KMS-11 (cell line): ENCODE results near the gene COL8A1.

Experiments
- H2AFZ ChIP-seq: fragments of 200-600 bp; sonication (generic); 2 replicates; pipeline ENCODE4 v1.6.1; 2016; ENCODE audit warnings: antibody characterized with exemption, mixed run types, low read depth
- H3K27ac ChIP-seq: fragments of 200-600 bp; sonication (generic); 2 replicates; pipeline ENCODE4 v1.6.1; 2016; ENCODE audit warnings: mild to moderate bottlenecking, mixed run types
- H3K27me3 ChIP-seq: fragments of 200-600 bp; sonication (generic); 2 replicates; pipeline ENCODE4 v1.6.1; 2017; ENCODE audit warnings: mild to moderate bottlenecking, low read depth, mixed run types, moderate library complexity; ENCODE audit not compliant: insufficient read depth
- H3K36me3 ChIP-seq: fragments of 200-600 bp; sonication (generic); 2 replicates; pipeline ENCODE4 v1.6.1; 2017; ENCODE audit warnings: mild to moderate bottlenecking, mixed run types; ENCODE audit not compliant: insufficient read depth
- H3K4me1 ChIP-seq: fragments of 200-600 bp; sonication (generic); 2 replicates; pipeline ENCODE4 v1.6.1; 2016; ENCODE audit warnings: mild to moderate bottlenecking, low read depth, mixed run types; ENCODE audit not compliant: poor library complexity, severe bottlenecking
- H3K4me2 ChIP-seq: fragments of 200-600 bp; sonication (generic); 2 replicates; pipeline ENCODE4 v1.7.0; 2016; ENCODE audit warnings: mild to moderate bottlenecking, mixed run types
- H3K4me3 ChIP-seq: fragments of 200-600 bp; sonication (generic); IDR thresholded peaks from 2 replicates; pipeline ENCODE4 v1.6.1; 2017; ENCODE audit warnings: low read depth, low read length, mixed read lengths; ENCODE audit not compliant: insufficient read depth
- H3K79me2 ChIP-seq: fragments of 200-600 bp; sonication (generic); 2 replicates; pipeline ENCODE4 v1.6.1; 2016; ENCODE audit warnings: low read depth, mixed run types; ENCODE audit not compliant: insufficient read depth
- H3K9ac ChIP-seq: fragments of 200-600 bp; sonication (generic); 2 replicates; pipeline ENCODE4 v1.6.1; 2016; ENCODE audit warnings: mild to moderate bottlenecking, mixed run types
- H4K20me1 ChIP-seq: fragments of 200-600 bp; sonication (generic); 2 replicates; pipeline ENCODE4 v1.6.1; 2016; ENCODE audit warnings: mild to moderate bottlenecking, mixed run types; ENCODE audit not compliant: insufficient read depth
- TF ChIP-seq, protein P1 (sequence below): fragments of 200-600 bp; sonication (generic); conservative IDR thresholded peaks from 2 replicates; pipeline ENCODE4 v1.6.1; 2017; ENCODE audit warnings: low read depth, mild to moderate bottlenecking, antibody characterized with exemption, low read length, moderate library complexity, mixed read lengths

The COL8A1 gene

DNA sequence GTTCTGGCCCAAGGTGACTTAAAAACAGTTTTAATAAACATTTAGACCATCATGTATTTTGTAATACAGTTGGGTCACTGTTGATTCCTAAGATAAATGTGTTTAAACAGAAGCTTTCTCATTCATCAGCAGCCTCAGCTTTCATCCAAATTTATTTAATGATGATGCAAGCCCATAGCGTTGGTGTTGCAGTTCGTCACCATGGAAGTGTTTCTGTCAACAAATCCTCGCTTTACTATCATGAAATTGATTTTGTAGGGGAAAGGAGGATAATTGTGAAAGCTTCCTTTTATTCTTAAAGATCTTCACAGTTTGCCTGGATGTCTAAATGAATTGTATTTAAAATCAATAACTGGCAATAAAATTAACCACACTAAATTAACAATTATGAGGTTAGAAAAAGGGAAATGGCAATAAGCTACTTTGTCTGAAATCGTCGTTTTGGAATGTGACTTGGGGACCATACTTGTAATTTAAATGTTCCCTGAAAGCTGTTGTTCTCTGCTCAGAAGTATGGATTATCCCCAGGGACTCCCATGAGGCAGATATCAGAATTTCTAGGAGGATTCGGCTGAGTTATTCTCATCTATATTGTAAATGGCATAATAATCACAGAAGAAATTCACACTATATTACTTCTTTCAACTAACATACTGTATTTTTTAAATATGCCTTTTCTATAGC is 208.2 kb downstream of the COL8A1 start:
- Histone ChIP-seq H3K4me3 (no peak overlapping the region), H4K20me1 (peaks cover 8% of the 10 kb centered on the region; the same call in 1 of the 2 replicates), H2AFZ (no peak overlapping the region), H3K4me1 (peaks cover 55% of the 10 kb centered on the region), H3K79me2 (peaks cover 5% of the 10 kb centered on the region; the same call in 1 of the 2 replicates), H3K27me3 (no peaks in the 10 kb centered on the region), H3K9ac (no peak overlapping the region), H3K36me3 (no peaks in the 10 kb centered on the region), H3K27ac (no peak overlapping the region), H3K4me2 (no peak overlapping the region)
- TF ChIP-seq, protein P1, sequence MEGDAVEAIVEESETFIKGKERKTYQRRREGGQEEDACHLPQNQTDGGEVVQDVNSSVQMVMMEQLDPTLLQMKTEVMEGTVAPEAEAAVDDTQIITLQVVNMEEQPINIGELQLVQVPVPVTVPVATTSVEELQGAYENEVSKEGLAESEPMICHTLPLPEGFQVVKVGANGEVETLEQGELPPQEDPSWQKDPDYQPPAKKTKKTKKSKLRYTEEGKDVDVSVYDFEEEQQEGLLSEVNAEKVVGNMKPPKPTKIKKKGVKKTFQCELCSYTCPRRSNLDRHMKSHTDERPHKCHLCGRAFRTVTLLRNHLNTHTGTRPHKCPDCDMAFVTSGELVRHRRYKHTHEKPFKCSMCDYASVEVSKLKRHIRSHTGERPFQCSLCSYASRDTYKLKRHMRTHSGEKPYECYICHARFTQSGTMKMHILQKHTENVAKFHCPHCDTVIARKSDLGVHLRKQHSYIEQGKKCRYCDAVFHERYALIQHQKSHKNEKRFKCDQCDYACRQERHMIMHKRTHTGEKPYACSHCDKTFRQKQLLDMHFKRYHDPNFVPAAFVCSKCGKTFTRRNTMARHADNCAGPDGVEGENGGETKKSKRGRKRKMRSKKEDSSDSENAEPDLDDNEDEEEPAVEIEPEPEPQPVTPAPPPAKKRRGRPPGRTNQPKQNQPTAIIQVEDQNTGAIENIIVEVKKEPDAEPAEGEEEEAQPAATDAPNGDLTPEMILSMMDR: no peak

DNA sequence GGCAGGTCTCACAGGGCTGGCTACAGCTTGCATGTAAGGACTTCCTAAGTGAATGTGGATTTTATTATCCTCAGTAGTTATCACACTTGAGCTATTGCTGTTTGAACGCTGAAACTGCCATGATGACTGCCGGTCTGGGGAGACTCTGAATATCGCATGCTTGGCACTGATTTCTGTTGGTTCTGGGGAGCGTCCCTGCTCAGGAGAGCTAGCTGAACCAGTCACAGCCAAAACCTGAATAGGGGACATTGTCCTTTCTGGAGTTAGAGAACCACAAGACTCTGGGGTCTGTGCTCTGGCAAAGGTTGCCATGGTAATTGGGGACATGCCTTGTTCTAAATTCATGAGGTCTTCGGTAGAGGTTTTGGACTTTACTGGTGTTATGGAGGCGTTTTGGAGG is 210.0 kb downstream of the COL8A1 start:
- H3K79me2 ChIP-seq: peaks cover 21% of the 10 kb centered on the region; the same call in 1 of the 2 replicates
- no peak overlapping the region for H2AFZ ChIP-seq
- H3K9ac ChIP-seq: no peak overlapping the region
- H3K27me3 ChIP-seq: no peaks in the 10 kb centered on the region
- no peak overlapping the region for H3K4me2 ChIP-seq
- TF ChIP-seq, protein P1: no peak
- H3K27ac ChIP-seq: no peak overlapping the region
- no peak overlapping the region for H3K4me3 ChIP-seq
- peaks cover 66% of the 10 kb centered on the region for H3K4me1 ChIP-seq
- H3K36me3 ChIP-seq: no peaks in the 10 kb centered on the region
- peaks cover 8% of the 10 kb centered on the region; the same call in 1 of the 2 replicates for H4K20me1 ChIP-seq
